ENCODE data around the gene PPDPF.

Gene PPDPF

GRCh38 chr20:63522091-63522868 lies 1.7 kb downstream of the PPDPF start:
- no peak for DNase-seq

- no peak for DNase-seq
Measured at GRCh38 chr20:63522981-63523611, 2.5 kb downstream of the PPDPF start.

GRCh38 chr20:63525185-63525584 lies 4.6 kb downstream of the PPDPF start:
- no peak for DNase-seq

DNA sequence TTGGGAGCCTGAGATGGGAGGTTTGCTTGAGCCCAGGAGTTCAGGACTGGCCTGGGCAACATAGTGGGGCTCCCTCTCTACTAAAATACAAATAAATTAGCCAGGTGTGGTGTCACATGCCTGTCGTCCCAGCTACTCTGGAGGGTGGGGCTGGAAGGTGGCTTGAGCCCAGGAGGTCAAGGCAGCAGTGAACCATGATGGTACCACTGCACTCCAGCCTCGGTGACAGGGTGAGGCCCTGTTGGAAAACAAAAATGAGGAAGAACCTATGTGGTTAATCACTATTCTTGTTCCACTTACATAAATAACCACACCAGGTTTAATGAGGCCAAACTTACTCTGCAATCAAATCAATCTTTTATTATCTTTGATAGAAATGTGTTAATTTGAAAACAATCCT lies 5.4 kb downstream of the PPDPF start:
- DNase-seq = no peak

DNA sequence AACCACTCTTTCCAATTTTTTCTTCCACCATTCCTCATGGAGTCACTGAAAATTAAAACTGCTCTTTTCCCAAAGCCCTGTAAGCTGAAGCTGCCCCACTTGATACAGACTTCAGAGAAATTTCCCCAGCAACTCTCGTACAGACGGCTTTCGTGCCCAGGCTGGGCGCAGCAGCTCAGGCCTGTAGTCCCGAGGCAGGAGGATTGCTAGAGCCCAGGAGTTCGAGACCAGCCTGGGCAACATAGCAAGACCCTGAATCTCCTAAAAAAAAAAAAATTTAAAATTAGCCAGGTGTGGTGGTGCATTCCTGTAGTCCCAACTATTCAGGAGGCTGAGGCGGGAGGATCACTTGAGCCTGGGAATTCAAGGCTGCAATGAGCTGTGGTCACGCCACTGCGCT lies 6.6 kb downstream of the PPDPF start:
- no peak for DNase-seq

DNA sequence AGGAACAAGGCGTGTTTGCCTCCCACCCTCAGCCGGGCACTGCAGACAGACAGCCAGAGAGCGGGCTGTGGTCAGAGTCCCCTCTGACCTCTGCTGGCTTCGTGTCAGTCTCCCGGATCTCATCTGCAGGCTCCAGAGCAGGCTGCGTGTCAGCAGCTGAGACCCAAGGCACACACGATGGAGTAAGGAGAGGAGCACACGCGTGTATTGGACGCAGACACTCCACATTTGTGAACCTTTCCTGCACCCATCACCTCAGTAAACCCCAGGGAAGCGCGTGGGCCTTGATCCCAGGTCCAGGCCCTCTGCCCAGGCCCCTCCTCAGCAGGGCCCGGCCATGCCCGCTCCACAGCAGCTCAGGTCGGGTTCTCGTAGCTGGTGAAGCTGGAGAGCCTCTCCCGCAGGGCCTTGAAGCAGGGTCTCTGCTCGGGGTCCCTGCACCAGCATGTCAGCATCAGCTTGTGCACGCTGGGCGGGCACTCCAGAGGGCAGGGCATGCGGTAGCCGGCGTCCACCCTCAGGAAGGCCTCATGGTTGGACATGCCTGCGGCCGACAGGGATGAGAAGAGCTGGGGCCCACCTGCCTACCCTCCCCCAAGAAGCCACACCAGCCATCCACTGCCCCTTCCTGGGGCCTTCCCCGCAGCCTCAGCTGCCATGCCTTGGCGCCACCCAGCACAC lies 8.8 kb downstream of the PPDPF start:
- DNase-seq = no peak

GRCh38 chr20:63529861-63530787 lies 9.6 kb downstream of the PPDPF start:
- no peak for DNase-seq

GRCh38 chr20:63530788-63531160 lies 10.2 kb downstream of the PPDPF start:
- no peak for DNase-seq

DNA sequence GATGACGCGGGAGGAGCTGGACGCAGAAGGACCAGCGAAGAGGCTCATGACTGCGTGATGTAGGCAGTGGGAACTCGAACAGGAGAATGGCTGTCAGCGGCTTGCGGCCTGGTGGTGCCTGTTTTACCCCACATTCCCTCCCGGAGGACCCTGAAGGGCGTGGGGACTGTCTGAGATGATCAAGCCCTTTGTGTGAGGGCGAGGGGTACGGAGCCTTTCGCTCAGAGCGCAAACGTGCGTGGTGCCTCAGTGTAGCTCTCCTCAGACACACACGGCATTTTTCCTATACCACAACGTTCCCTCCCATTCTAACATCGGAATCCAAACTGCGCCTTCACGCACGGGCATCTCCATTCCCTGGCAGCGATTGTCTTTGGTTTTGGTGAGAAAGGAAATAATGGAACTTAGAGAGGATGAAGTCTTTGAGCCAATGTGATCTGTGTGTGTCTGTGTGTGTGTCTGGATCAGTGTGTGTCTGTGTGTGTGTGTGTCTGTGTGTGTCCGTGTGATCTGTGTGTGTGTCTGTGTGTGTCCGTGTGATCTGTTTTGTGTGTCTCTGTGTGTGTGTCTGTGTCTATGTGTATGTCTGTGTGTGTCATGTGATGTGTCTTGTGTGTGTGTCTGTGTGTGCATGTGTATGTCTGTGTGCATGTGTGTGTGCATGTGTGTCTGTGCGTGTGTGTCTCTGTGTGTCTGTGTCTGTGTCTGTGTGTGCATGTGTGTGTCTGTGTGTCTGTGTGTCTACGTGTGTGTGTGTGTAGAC lies 11.3 kb downstream of the PPDPF start:
- DNase-seq = no peak

DNA sequence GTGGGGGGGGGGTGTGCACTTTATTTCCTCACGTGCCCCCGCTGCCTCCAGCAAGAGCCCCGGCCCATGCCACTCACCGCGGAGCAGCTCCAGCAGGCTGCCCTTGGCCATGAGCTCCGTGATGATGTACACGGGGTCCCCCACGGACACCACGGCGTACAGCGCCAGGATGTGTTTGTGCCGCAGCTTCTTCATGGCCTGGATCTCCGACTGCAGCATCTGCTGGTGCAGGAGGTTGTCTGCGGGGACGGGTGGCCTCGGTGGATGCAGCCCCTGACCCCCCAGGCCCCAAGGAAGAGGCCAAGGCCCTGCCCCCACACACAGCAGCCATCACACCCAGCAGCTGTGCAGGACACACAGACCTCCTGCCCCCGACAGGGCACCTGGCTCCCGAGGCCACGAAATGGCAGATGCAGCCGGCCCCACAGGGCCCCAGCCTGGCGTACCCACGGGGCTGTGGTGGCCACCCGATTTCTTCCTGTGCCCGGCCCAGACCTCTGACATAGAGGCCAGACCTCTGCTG lies 11.9 kb downstream of the PPDPF start:
- DNase-seq = no peak

DNA sequence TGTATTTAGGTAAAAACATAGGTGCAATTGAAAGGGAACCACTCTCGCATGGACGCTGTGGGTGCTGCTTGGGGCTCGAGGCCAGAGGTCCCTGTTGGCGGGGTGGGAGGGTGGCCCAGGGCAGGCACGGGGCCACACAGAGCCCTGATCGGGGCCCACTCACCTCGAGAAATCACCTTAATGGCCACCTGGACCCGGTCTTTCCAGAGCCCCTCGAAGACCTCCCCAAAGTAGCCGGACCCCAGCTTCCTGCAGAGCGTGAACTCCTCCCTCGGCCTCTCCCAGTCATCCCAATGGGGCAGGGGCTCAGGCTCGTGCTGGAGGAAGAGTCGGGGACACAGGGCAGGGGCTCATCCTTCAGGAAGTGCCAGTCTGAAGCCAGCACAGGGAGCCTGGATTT lies 12.8 kb downstream of the PPDPF start:
- DNase-seq = no peak

DNA sequence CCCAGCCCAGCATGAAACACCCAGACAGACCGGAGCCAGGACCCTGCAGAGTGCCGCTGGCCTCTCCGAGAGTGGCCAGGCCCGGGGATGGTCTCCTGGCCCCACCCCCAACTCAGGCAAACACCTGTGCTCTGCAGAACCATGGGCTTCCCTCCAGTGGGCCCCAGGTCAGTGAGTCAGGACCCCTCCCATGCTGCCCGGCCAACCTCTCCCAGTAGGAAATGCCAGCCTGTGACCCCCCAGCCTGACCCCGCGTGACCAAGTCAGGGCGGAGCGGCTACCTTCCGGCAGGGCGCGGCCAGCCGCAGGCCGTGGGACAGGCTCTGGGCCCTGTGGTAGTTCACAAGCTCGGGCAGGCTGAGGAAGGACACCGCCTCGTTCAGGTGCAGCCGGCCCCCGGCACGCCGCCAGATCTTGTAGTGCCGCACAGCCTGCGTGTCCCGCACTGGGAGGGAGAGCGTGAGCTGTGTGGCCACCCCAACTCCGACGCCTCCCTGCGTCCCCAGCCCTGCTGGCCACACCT lies 13.4 kb downstream of the PPDPF start:
- no peak for DNase-seq

DNA sequence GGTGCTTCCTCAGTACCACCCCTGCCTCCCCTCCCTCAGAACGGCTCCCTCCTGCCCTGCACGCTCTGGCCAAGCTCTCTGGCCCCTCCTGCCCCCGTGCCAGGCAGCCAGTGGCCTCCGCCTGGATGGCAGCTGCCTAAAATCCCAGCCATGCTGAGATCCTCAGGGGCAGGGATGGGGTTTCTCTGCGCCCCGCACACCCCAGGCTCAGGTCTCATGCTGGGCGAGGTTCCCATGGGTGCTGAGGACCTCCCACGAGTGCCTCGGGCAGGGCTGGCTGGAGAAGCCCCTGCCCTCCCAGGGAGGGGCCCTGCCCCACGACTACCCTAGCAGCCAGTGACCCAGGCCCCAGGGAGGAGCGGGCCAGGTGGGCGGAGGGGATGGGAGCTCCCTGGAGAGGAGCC lies 13.9 kb downstream of the PPDPF start:
- no peak for DNase-seq

DNA sequence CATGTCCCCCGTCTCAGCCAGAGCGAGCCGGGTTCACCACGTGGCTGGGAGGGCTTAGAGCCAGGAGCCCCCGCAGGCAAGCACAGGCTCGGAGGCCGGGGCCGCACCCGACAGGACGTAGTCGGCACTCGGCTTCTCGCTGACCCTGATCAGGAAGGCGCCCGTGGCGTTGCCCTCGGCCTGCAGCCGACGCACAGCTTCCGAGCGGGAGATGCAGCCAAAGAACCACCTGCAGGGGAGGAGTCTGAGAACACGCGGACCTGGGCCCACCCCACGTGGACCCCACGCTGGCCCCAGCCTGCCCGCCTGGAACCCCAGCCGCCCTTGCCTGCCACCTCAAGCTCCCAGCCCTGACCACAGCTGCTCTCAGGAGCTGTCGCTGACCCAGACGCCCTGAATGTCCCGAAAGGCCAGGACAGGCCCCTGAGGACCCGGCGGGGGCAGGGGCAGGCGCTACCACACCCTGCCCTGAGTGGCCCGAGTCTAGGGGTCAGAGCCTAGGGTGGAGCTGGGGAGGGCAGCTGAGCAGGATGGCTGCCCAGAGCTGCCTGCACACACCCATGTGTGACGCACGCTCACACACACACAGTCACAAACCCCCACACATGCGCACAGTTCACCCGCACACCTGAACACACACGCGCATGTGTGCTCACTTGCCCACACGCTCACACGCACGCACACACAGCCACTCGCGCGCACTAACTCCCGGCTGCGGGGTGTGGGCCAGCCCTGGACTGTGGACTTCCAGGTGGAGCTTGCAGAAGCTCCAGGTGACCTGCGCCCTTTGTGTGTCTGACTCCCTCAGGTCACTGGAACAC lies 14.5 kb downstream of the PPDPF start:
- DNase-seq = no peak

DNA sequence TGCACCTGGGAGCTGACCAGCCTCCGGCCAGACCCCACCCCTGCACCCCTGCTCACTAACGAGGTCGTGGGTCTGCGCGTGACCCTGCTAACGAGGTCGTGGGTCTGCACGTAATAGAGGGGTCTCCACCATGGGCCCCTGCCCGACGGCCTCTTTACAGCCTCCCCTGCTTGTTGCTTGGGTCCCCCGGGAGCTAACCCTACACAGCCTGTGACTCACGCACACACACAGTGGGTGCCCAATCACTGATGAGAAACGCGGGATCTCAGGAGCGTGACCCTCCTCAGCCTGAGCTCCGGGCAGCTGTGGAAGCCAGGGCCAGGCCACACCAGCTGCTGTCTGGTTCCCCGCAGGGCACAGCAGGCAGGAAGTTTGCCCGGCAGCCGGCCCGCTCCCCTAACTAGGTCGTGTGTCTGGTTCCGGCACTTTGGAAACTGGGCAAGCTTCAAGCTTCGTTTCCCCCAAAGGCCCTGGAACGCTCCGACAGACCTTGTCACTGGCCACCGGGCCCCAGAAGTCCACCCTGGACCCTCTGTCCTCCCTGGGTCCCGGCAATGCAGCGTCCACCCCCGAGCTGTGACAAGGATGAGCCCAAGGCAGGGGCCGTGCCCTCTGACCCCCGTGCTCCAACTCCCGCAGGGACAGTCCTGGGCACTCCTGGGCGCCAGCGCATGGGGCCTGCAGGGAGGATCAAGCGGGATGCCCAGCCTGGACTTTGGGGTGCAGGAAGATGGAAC lies 15.8 kb downstream of the PPDPF start:
- no peak for DNase-seq

GRCh38 chr20:63536997-63537524 lies 16.5 kb downstream of the PPDPF start, which contains the start of gene PTK6:
TSS of gene PTK6 (minus strand) at chr20:63537376. CDS start at chr20:63537314, 62 bp downstream.
- peak; percentile 79 to 89 for DNase-seq

DNA sequence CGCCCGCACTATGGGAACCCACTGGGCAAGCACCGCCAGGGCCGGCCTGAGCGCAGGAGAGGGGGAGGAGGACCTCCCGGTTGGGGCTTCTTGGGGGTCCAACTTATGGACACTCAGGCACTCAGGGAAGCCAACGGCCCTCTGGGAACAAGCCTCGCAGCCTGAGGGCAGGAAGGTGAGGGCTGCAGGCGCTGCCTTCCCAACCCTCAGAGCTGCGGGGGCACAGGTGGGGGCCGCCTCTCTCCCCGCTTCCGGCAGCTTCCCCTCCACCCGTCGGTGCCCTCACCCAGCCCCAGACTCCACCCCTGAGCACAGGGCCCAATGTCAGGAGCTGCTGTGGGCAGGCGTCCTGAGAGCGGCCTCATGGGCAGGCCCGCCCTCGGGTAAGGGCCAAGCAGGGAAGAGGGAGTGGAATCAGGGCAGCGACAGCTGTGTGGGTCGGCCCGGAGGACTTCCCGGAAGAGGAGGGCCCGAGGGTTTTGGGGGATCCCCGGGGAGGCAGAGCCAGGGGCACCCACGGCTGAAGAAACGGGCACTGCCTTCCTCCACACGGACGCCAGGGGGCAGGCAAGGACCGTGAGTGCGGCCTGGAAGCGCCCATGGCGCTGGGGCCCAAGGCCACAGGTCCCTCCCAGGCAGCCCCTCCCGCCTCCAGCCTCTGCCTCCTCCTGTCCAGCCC lies 17.1 kb downstream of the PPDPF start:
- DNase-seq = peak; percentile 99

DNA sequence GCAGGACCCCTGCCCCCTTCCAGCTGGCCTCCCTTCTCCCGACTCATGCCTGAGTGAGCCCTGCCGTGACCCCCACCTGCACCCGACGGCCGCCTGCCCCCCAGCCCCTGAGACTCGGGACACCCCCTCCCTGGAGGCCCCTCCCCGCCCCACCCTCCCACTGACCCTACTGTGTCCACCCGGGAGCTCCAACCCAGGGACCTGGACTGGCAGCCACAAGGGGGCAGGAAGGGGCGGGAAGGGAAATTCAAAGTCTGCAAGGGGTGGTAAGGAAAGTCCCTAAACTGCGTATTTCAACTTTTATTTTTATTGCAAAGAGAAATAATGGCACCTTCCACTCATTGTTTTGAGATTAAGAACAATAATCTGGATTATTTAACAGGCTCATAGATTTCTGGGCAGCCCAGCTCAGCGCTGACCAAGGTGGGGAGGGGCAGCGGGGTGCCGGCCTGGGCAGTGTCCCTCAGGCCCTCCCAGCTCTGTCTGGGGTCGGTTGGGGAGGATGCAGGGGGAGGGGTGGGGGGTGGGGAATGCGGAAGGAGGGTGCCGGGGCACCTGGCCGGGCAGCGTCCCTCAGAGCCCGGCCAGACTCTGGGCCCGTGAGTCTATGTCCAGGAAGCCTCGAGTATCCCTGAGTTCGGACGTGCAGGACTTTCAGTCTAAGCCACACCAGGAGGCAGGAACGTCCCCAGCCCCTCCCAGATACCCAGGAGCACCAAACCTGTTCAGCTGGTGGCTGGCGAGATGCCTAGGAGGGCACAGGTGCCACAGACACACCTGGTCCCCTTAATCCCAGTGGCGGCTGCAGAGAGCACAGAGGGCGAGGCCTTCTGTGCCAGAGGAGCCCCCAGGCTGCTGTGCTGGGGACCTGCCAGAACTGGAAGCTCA lies 17.9 kb downstream of the PPDPF start:
- peak; percentile 16 to 31 for DNase-seq
